Gastroesophageal sphincter (tissue), 3 donors: Measurements from ENCODE around the gene RBM17.
A peak's percentile ranks its signal among the peaks of the same experiment; 100 is the strongest.

Source experiments
- POLR2AphosphoS5 ChIP-seq: sonication (generic); formaldehyde crosslinking; IDR thresholded peaks from one replicate; pipeline ENCODE4 v1.6.1; 2017; ENCODE audit warnings: antibody characterized with exemption
- TF ChIP-seq, protein P1 (sequence below), 4 experiments: fragments of 200-600 bp in 2 of 4; fragments of 450-650 bp in 2 of 4; sonication (generic) in 1 of 4; IDR thresholded peaks; one replicate each; pipeline ENCODE4 v1.5.1; 2017 to 2019; ENCODE audit warnings: antibody characterized with exemption in 4 of 4, mild to moderate bottlenecking in 2 of 4, moderate library complexity in 2 of 4

DNA sequence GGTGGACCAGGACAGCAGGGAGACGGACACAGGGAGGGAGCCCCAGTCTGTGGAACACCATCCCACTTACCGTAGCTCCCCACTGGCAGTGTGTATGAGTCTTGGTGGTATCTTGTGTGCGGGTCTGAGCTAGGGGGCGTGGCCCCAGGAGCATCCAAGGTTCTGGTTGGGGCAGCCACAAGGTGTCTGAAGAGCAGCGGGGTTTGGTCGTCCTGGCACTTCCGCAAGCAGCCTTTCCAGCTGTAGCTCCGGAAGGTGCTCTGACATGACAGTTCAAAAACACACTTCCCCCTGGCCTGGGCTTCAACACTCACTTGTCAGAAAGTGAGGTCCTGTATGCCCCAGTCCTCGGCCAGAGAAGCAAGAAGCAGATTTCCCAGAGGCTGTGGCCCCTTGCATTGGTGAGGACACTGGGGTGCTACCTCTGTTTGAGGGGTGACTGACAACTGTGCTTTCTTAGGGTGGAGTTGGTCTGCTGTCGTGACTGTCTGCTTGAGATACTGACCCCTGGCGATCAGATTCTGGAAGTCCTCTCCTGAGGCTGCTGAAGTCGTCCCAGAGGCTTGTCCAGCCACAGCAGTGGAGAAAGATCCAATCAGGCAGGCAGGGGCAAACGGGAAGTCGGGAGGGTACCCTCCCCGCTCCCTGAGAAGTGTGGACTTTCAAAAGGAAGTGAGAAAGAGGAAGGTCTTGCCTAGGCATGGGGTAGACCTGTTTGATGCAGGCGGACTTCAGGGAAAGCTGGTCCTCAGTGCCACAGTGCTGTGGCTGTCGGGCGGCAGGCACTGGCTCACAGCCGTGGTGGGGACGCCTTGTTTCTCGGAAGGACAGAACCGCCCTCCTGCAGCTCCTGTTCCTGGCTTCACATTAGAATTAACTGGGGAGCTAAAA lies 62.5 kb downstream of the RBM17 start:
- no peak for TF ChIP-seq POLR2AphosphoS5
- TF ChIP-seq, protein P1, sequence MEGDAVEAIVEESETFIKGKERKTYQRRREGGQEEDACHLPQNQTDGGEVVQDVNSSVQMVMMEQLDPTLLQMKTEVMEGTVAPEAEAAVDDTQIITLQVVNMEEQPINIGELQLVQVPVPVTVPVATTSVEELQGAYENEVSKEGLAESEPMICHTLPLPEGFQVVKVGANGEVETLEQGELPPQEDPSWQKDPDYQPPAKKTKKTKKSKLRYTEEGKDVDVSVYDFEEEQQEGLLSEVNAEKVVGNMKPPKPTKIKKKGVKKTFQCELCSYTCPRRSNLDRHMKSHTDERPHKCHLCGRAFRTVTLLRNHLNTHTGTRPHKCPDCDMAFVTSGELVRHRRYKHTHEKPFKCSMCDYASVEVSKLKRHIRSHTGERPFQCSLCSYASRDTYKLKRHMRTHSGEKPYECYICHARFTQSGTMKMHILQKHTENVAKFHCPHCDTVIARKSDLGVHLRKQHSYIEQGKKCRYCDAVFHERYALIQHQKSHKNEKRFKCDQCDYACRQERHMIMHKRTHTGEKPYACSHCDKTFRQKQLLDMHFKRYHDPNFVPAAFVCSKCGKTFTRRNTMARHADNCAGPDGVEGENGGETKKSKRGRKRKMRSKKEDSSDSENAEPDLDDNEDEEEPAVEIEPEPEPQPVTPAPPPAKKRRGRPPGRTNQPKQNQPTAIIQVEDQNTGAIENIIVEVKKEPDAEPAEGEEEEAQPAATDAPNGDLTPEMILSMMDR (IDR thresholded peaks at IDR 0.05) = peak in 3 of 4 experiments; percentile 54 to 68 (median 58)
